GM12878 (cell line): ENCODE results near the gene DUS1L. TPM values are rescaled to one million over a fixed set of nuclear protein-coding genes. Genes with fewer than 3 reads are reported as not detected.
A peak's percentile ranks its signal among the peaks of the same experiment; 100 is the strongest.

Experiments used
- BACH1 ChIP-seq: fragments of 450-650 bp; IDR thresholded peaks from 2 replicates; pipeline ENCODE4 v1.6.1; 2017; ENCODE audit warnings: mild to moderate bottlenecking, borderline replicate concordance
- CHD2 ChIP-seq: IDR thresholded peaks from 2 replicates; pipeline ENCODE4 v1.6.1; 2011; ENCODE audit warnings: low read depth, low read length, improper control_type of control experiment, borderline replicate concordance
- DPF2 ChIP-seq: fragments of 450-650 bp; IDR thresholded peaks from 2 replicates; pipeline ENCODE4 v1.6.1; 2017; ENCODE audit warnings: mild to moderate bottlenecking
- E4F1 ChIP-seq: fragments of 450-650 bp; IDR thresholded peaks from 2 replicates; pipeline ENCODE4 v1.6.1; 2018; ENCODE audit warnings: borderline replicate concordance, mild to moderate bottlenecking; ENCODE audit not compliant: partially characterized antibody
- ETV6 ChIP-seq, 2 experiments: fragments of 450-650 bp in 1 of 2; IDR thresholded peaks in 1 of 2; conservative IDR thresholded peaks in 1 of 2; 2 replicates each; pipeline ENCODE4 v1.6.1; 2014; ENCODE audit warnings: antibody characterized with exemption in 1 of 2, borderline replicate concordance in 1 of 2, low read depth in 1 of 2, mild to moderate bottlenecking in 1 of 2, moderate library complexity in 1 of 2
- FOS ChIP-seq: IDR thresholded peaks from 3 replicates; pipeline ENCODE4 v1.6.1; 2011; ENCODE audit warnings: borderline replicate concordance; ENCODE audit not compliant: insufficient read length; ENCODE audit errors: extremely low read depth
- FOXK2 ChIP-seq: fragments of 450-650 bp; IDR thresholded peaks from 2 replicates; pipeline ENCODE4 v1.6.1; 2017; ENCODE audit warnings: mild to moderate bottlenecking, moderate library complexity
- GABPA ChIP-seq: IDR thresholded peaks from 2 replicates; pipeline ENCODE4 v1.6.1; 2014; ENCODE audit warnings: antibody characterized with exemption, low read depth, mild to moderate bottlenecking, inconsistent platforms
- HDAC2 ChIP-seq: fragments of 200-600 bp; sonication (generic); IDR thresholded peaks from 2 replicates; pipeline ENCODE4 v1.6.1; 2017
- IKZF1 ChIP-seq: fragments of 450-650 bp; conservative IDR thresholded peaks from 2 replicates; pipeline ENCODE4 v1.6.1; 2017; ENCODE audit warnings: antibody characterized with exemption, mild to moderate bottlenecking
- MAX ChIP-seq: IDR thresholded peaks from 2 replicates; pipeline ENCODE4 v1.6.1; 2012; ENCODE audit warnings: low read depth, low read length, improper control_type of control experiment
- MEF2B ChIP-seq: fragments of 450-650 bp; IDR thresholded peaks from 2 replicates; pipeline ENCODE4 v1.6.1; 2018; ENCODE audit warnings: mild to moderate bottlenecking, moderate library complexity; ENCODE audit not compliant: partially characterized antibody, poor library complexity, severe bottlenecking
- MTA2 ChIP-seq: fragments of 450-650 bp; IDR thresholded peaks from 2 replicates; pipeline ENCODE4 v1.6.1; 2016; ENCODE audit warnings: low read depth, mild to moderate bottlenecking, moderate library complexity
- NFYB ChIP-seq: IDR thresholded peaks from 2 replicates; pipeline ENCODE4 v1.6.1; 2011; ENCODE audit warnings: low read depth, mild to moderate bottlenecking, low read length, improper control_type of control experiment, moderate library complexity; ENCODE audit not compliant: insufficient read depth
- RAD21 ChIP-seq: IDR thresholded peaks from 2 replicates; pipeline ENCODE4 v1.6.1; 2011; ENCODE audit warnings: mild to moderate bottlenecking, low read depth, low read length, moderate library complexity; ENCODE audit not compliant: insufficient read depth
- REST ChIP-seq: IDR thresholded peaks from 2 replicates; pipeline ENCODE4 v1.6.1; 2012; ENCODE audit warnings: mild to moderate bottlenecking, low read depth, low read length
- WRNIP1 ChIP-seq: IDR thresholded peaks from 2 replicates; pipeline ENCODE4 v1.6.1; 2011; ENCODE audit warnings: low read depth, low read length, improper control_type of control experiment, borderline replicate concordance
- ZBTB4 ChIP-seq: fragments of 450-650 bp; formaldehyde crosslinking; IDR thresholded peaks from 2 replicates; pipeline ENCODE4 v1.4.0; 2022; ENCODE audit warnings: mild to moderate bottlenecking, moderate library complexity
- ZNF274 ChIP-seq: IDR thresholded peaks from one replicate; pipeline ENCODE4 v1.8.0; 2011; ENCODE audit not compliant: insufficient read length, insufficient read depth
- polyA plus RNA-seq, 11 experiments: library from polyadenylated mRNA; depleted of rRNA in 4 of 11; unstranded in 6 of 11; stranded (reverse) in 5 of 11; fragments of >200 nt; fragmentation: Nextera tagmentation in 4 of 11; fragmentation: Illumina TruSeq in 1 of 11; extraction: Ambion mirVana in 4 of 11; extraction: Trizol in 1 of 11; gene quantifications; 1 replicate in 1 of 11; 2 replicates in 10 of 11; pipeline versions ENCODE4 v1.2.1 to v1.2.3, GENCODE V29; 2011 to 2016; ENCODE audit warnings: inconsistent platforms in 2 of 11, missing spikeins in 2 of 11, low read depth in 1 of 11
- total RNA-seq, 4 experiments: library from RNA; depleted of rRNA in 3 of 4; stranded (reverse); fragments of >200 nt in 3 of 4; fragmentation: Illumina TruSeq in 1 of 4; extraction: Trizol in 1 of 4; gene quantifications; 2 replicates each; pipeline versions ENCODE4 v1.2.1 to v1.2.3, GENCODE V29; 2013 to 2021

Gene DUS1L
- total and polyA plus RNA-seq, 10 of the 15 experiments (the other 5 are each of a cell fraction or from before 2014, with no cell fraction given): 6.1 to 157 (median 44.5) TPM

- TF ChIP-seq ZBTB4 (CRISPR knock-in tag): no peak
- TF ChIP-seq DPF2: peak; percentile 60; the same call in 1 of the 2 replicates
- peak; percentile 15; the same call in 1 of the 2 replicates for TF ChIP-seq CHD2
- peak; percentile 70; the same call in 1 of the 2 replicates for TF ChIP-seq MAX
- no peak for TF ChIP-seq FOXK2
- no peak for TF ChIP-seq REST
- peak; percentile 94 for TF ChIP-seq IKZF1
- peak; percentile 92 for TF ChIP-seq GABPA
- TF ChIP-seq ZNF274: no peak
- peak; percentile 26 for TF ChIP-seq E4F1
- TF ChIP-seq NFYB: no peak
- TF ChIP-seq ETV6 (conservative IDR thresholded peaks at IDR 0.05 in 1 of 2, IDR thresholded peaks at IDR 0.05 in 1 of 2; ENCODE audit: borderline replicate concordance in 1 of 2, low read depth in 1 of 2): no peak
- peak; percentile 88 for TF ChIP-seq MTA2
- no peak for TF ChIP-seq WRNIP1
- no peak; the same call in 1 of the 2 replicates for TF ChIP-seq BACH1
- TF ChIP-seq MEF2B: no peak
- TF ChIP-seq RAD21: no peak
- no peak for TF ChIP-seq FOS
- TF ChIP-seq HDAC2: no peak
Measured at GRCh38 chr17:82065638-82066303, at the start of gene DUS1L (continued).
